HCT116 (cell line): ENCODE results near the gene TXLNA. TPM values are rescaled to one million over a fixed set of nuclear protein-coding genes. Genes with fewer than 3 reads are reported as not detected.

Experiments
- ATAC-seq: fragments of 200-7000 bp; cut with Tn5 transposase; 2 replicates; pipeline ENCODE4 v1.9.1; 2020; ENCODE audit warnings: mild to moderate bottlenecking, moderate library complexity
- BruUV-seq: library from RNA; stranded (reverse); fragments of 400-500 nt; replicated peaks from 2 replicates; lab custom pipeline; 2021; lab: Mats Ljungman, UMichigan
- CTCF ChIA-PET: fragments of 300-600 bp; sonication (Branson Sonifier 250); formaldehyde crosslinking; loops from one replicate; lab custom pipeline; 2021; ENCODE audit warnings: antibody characterized with exemption; lab: Charles Lee
- POLR2A ChIA-PET: fragments of 300-600, 350-600 bp; sonication (Branson Sonifier 250); formaldehyde crosslinking; loops from one replicate; lab custom pipeline; 2021; ENCODE audit warnings: antibody characterized with exemption; lab: Charles Lee
- RAD21 ChIA-PET, 2 experiments: fragments of 300-600 bp; sonication (Branson Sonifier 250); formaldehyde crosslinking; loops; one replicate each; lab custom pipeline; 2023; ENCODE audit warnings: low total read pairs in 2 of 2; ENCODE audit not compliant: uncharacterized antibody in 2 of 2, unreplicated experiment in 2 of 2, low non-redundant PET in 1 of 2; lab: Charles Lee
- DNase-seq: peaks from one replicate; pipeline ENCODE4 v3.0.0-alpha.2; 2010; ENCODE audit warnings: low read depth, low spot score
- H2AFZ ChIP-seq: fragments of 200-600 bp; shearing (Covaris generic), sonication (generic); 2 replicates; pipeline ENCODE4 v1.6.1; 2017; ENCODE audit warnings: low read depth, mixed run types, mixed read lengths, antibody characterized with exemption, low read length; ENCODE audit not compliant: poor library complexity, severe bottlenecking
- H3K27ac ChIP-seq: 2 replicates; pipeline ENCODE4 v1.5.1; 2012; ENCODE audit warnings: low read depth, low read length
- H3K27me3 ChIP-seq: fragments of 200-600 bp; sonication (generic); 2 replicates; pipeline ENCODE4 v1.6.1; 2016; ENCODE audit warnings: mixed run types, low read length, mixed read lengths; ENCODE audit not compliant: insufficient read depth
- H3K36me3 ChIP-seq, 2 experiments: fragments of 200-500 bp in 1 of 2; fragments of 200-600 bp in 1 of 2; sonication (Bioruptor generic) in 1 of 2; sonication (generic) in 1 of 2; 2 replicates each; pipeline versions ENCODE4 v1.5.1 to v1.6.1; 2014 to 2016; ENCODE audit warnings: low read length in 2 of 2, inconsistent platforms in 1 of 2, mixed read lengths in 1 of 2, mixed run types in 1 of 2; ENCODE audit not compliant: insufficient read depth in 2 of 2, control insufficient read depth in 1 of 2
- H3K4me1 ChIP-seq, 2 experiments: fragments of 200-600 bp in 1 of 2; sonication (generic) in 1 of 2; 2 replicates each; pipeline versions ENCODE4 v1.5.1 to v1.6.1; 2012 to 2017; ENCODE audit warnings: low read length in 2 of 2, inconsistent platforms in 1 of 2, mild to moderate bottlenecking in 1 of 2, mixed read lengths in 1 of 2, mixed run types in 1 of 2, moderate library complexity in 1 of 2; ENCODE audit not compliant: insufficient read depth in 2 of 2, control insufficient read depth in 1 of 2
- H3K4me2 ChIP-seq: fragments of 200-600 bp; sonication (generic); 2 replicates; pipeline ENCODE4 v1.6.1; 2017; ENCODE audit warnings: mixed run types, low read length, mixed read lengths
- H3K4me3 ChIP-seq, 2 experiments: fragments of 200-600 bp in 1 of 2; sonication (generic) in 1 of 2; replicated peaks in 1 of 2; 2 replicates each; pipeline ENCODE4 v1.5.1; 2011 to 2016; ENCODE audit warnings: low read length in 2 of 2, control low read depth in 1 of 2, low read depth in 1 of 2, mild to moderate bottlenecking in 1 of 2, mixed read lengths in 1 of 2, mixed run types in 1 of 2
- H3K79me2 ChIP-seq: fragments of 200-600 bp; sonication (generic); 2 replicates; pipeline ENCODE4 v1.6.1; 2017; ENCODE audit warnings: mild to moderate bottlenecking, mixed run types, low read length, moderate library complexity, mixed read lengths; ENCODE audit not compliant: insufficient read depth
- H3K9ac ChIP-seq: fragments of 200-600 bp; sonication (generic); 2 replicates; pipeline ENCODE4 v1.6.1; 2016; ENCODE audit warnings: low read length, mixed read lengths
- H3K9me2 ChIP-seq: fragments of 200-600 bp; sonication (generic), shearing (Covaris generic); 2 replicates; pipeline ENCODE4 v1.6.1; 2017; ENCODE audit warnings: mixed run types, mild to moderate bottlenecking, moderate library complexity; ENCODE audit not compliant: insufficient read depth
- H3K9me3 ChIP-seq, 2 experiments: fragments of 200-500 bp in 1 of 2; fragments of 200-600 bp in 1 of 2; sonication (Bioruptor generic) in 1 of 2; sonication (generic) in 1 of 2; 2 replicates each; pipeline ENCODE4 v1.6.1; 2014 to 2017; ENCODE audit warnings: low read length in 2 of 2, mixed read lengths in 2 of 2, inconsistent platforms in 1 of 2, low read depth in 1 of 2, mild to moderate bottlenecking in 1 of 2, mixed run types in 1 of 2, moderate library complexity in 1 of 2; ENCODE audit not compliant: control insufficient read depth in 1 of 2, insufficient read depth in 1 of 2
- H4K20me1 ChIP-seq: fragments of 200-600 bp; sonication (generic), shearing (Covaris generic); 2 replicates; pipeline ENCODE4 v1.6.1; 2017; ENCODE audit warnings: mixed run types, mild to moderate bottlenecking, moderate library complexity; ENCODE audit not compliant: insufficient read depth
- JUND ChIP-seq: IDR thresholded peaks from 2 replicates; pipeline ENCODE4 v1.6.1; 2012
- POLR2AphosphoS5 ChIP-seq: IDR thresholded peaks from 2 replicates; pipeline ENCODE4 v1.6.1; 2011; ENCODE audit warnings: mild to moderate bottlenecking, low read depth, low read length, moderate library complexity
- ZBTB33 ChIP-seq: IDR thresholded peaks from 2 replicates; pipeline ENCODE4 v1.6.1; 2011; ENCODE audit warnings: mild to moderate bottlenecking, low read length, moderate library complexity; ENCODE audit not compliant: insufficient replicate concordance; ENCODE audit errors: extremely low read depth
- intact Hi-C: fragments of 100-400 bp; cut with micrococcal nuclease; formaldehyde crosslinking; loops from 2 replicates; pipeline ENCODE4 v1.10.0; 2022
- total RNA-seq: library from RNA; stranded (reverse); gene quantifications from one replicate; pipeline ENCODE4 v1.2.1, GENCODE V29; 2021; ENCODE audit not compliant: unreplicated experiment

Gene TXLNA
- total RNA-seq, 1 experiment from 2014 or later, result 37.2 TPM

DNA sequence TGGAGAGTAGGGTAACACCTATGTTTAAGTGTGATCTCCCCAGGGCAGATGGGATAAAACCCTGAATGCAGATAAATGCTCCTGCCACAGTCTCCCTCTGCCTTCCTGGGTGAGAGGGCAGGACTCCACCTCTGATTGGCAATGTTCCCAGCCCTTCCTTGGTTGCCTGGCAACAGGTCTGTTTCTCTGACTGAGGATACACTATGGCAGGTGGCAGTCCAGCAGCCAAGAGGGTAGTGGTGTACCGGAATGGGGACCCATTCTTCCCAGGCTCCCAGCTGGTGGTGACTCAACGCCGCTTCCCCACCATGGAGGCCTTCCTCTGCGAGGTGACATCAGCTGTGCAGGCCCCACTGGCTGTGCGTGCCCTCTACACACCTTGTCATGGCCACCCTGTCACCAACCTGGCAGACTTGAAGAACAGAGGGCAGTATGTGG is 29.4 kb downstream of the TXLNA start, which contains the start of gene DCDC2B:
Gene DCDC2B (plus strand): TSS at position 199 of the 438 bp plus-strand sequence. CDS start 5 bp downstream, at position 204.
- Histone ChIP-seq H2AFZ (no peak within 1 kb of the TSS), H3K9me3 (no peaks in the 10 kb centered on the region), H3K4me1 (peaks cover 6 to 25% of the 10 kb centered on the region in 2 experiments; a peak in 2 of 4 replicates), H3K4me2 (0 out of 2 replicates have a peak within 1 kb of the TSS, but pooled peaks have one; percentile 15), H3K4me3 (no peak within 1 kb of the TSS), H3K27me3 (no peaks in the 10 kb centered on the region), H3K79me2 (peaks cover 19% of the 10 kb centered on the region; the same call in 1 of the 2 replicates), H3K9me2 (no peaks in the 10 kb centered on the region), H3K9ac (no peak within 1 kb of the TSS), H3K36me3 (peaks cover 0 to 11% of the 10 kb centered on the region in 2 experiments; a peak in 1 of 4 replicates), H3K27ac (no peak within 1 kb of the TSS), H4K20me1 (no peaks in the 10 kb centered on the region)
- no TSS peak for BruUV-seq
- ATAC-seq (0 out of 2 replicates have a peak, but pooled peaks have one; percentile 4), DNase-seq (no peak)
- ChIA-PET RAD21 (no interaction called here), POLR2A (no interaction called here), CTCF (no interaction called here)
- intact Hi-C loops, result no loop called here
- peak; percentile 32; the same call in 1 of the 2 replicates for TF ChIP-seq POLR2AphosphoS5
- TF ChIP-seq JUND, result 0 out of 2 replicates have a peak, but pooled peaks have one; percentile 13
- no peak for TF ChIP-seq ZBTB33
